Breast epithelium (tissue), 3 donors: Measurements from ENCODE around the gene RABL2B.

Experiments used
- POLR2A ChIP-seq: fragments of 450-650 bp; IDR thresholded peaks from one replicate; pipeline ENCODE4 v1.6.1; 2016; ENCODE audit warnings: antibody characterized with exemption, mild to moderate bottlenecking, moderate library complexity
- TF ChIP-seq, protein P1 (sequence below), 3 donors: fragments of 450-650 bp; IDR thresholded peaks; one replicate each; pipeline ENCODE4 v1.5.1; 2016 to 2017; ENCODE audit warnings: antibody characterized with exemption in 3 of 3, mild to moderate bottlenecking in 3 of 3, moderate library complexity in 3 of 3

DNA sequence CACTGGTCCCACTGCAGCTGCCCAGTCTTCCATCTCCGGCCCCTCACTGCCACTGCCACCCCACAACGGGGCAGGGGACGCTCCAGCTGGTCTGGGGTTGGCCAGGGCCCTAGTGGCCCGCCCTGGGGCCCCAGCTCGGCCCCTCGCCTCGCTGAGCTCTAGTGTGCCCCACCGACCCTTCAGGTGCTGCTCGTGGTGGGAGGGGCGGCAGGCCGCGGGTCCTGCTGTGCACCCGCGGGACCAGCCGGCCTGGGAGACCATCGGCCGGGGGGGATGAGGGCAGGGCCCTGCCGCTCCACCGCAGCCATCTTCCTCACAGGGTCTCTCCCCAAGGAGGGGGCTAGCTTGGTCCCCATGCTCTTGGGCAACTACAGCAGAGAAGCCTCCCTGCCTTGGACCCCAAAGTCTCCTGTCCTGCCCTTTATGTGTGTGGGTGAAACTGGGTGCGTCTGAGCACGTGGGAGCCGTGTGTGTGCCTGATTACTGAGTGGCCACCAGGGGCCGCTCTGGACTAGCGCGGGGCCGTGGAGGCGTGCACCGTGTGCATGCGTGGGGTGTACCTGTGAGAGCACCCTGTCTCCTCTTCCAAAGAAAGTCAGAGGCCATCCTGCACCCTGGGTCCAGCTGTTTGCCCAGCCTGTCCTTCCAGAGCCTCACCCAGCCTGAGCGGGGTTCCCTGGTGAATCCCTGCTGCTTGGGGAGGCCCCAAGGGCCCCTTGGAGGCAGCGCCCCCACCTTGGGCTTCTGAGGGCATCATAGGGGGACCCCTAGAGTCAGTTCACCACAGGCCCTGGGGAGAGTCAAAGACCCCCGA, 51.4 kb downstream of the RABL2B start:
- TF ChIP-seq POLR2A = no peak
- TF ChIP-seq, protein P1, sequence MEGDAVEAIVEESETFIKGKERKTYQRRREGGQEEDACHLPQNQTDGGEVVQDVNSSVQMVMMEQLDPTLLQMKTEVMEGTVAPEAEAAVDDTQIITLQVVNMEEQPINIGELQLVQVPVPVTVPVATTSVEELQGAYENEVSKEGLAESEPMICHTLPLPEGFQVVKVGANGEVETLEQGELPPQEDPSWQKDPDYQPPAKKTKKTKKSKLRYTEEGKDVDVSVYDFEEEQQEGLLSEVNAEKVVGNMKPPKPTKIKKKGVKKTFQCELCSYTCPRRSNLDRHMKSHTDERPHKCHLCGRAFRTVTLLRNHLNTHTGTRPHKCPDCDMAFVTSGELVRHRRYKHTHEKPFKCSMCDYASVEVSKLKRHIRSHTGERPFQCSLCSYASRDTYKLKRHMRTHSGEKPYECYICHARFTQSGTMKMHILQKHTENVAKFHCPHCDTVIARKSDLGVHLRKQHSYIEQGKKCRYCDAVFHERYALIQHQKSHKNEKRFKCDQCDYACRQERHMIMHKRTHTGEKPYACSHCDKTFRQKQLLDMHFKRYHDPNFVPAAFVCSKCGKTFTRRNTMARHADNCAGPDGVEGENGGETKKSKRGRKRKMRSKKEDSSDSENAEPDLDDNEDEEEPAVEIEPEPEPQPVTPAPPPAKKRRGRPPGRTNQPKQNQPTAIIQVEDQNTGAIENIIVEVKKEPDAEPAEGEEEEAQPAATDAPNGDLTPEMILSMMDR (IDR thresholded peaks at IDR 0.05) = peak; percentile 17 to 70 (median 65)
